Measurements from ENCODE around the gene CNOT6L. TPM values are rescaled to one million over a fixed set of nuclear protein-coding genes. Genes with fewer than 3 reads are reported as not detected.

The CNOT6L gene
- total and polyA plus RNA-seq, 7 donors, result 4.2 to 21.6 (median 17.5) TPM

DNA sequence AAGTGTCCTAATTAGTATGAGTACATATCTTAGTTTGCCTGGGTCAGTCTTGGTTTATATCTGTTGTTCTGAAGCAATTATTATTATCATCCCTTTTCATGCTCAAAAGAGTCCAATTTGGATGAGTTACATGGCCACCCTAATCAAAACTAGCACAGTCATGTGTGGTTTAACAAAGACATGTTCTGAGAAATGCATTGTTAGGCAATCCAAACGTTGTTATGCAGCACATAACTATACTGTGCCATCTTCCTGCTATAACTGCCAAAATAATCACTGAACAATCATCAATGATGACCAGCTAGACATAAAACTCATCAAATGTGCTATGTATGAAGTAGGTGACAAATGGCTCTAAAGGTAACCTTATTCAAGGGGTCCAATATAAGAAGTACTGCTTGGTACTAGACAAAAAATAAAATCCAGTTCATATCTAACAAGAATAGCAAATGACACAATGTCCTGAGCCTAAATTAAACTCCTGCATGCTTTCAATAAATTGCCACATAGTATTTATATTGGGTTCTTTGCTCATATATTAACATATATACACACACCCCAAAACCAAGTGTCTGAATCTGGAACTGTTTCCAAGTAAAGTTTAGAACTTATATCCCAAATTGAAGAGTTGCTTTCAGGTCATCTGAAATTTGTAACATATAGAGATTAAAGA, 41.9 kb downstream of the CNOT6L start:
- Histone ChIP-seq H3K9me3 (no peaks in the 10 kb centered on the region), H3K27ac (no peak overlapping the region), H3K27me3 (no peaks in the 10 kb centered on the region), H3K36me3 (peaks cover 0 to 17% (median 1%) of the 10 kb centered on the region in 4 donors), H3K4me1 (peaks cover 0 to 32% (median 10%) of the 10 kb centered on the region in 4 donors), H3K4me3 (no peak overlapping the region)
- no peak for DNase-seq
- whole genome bisulfite sequencing, 2 donors, result 1 to 6% methylated on average over 1 of the region's 1 CpG
- TF ChIP-seq POLR2A (IDR thresholded peaks at IDR 0.05), result no peak
- intact Hi-C loops (cut with DNase I), result no loop called here

DNA sequence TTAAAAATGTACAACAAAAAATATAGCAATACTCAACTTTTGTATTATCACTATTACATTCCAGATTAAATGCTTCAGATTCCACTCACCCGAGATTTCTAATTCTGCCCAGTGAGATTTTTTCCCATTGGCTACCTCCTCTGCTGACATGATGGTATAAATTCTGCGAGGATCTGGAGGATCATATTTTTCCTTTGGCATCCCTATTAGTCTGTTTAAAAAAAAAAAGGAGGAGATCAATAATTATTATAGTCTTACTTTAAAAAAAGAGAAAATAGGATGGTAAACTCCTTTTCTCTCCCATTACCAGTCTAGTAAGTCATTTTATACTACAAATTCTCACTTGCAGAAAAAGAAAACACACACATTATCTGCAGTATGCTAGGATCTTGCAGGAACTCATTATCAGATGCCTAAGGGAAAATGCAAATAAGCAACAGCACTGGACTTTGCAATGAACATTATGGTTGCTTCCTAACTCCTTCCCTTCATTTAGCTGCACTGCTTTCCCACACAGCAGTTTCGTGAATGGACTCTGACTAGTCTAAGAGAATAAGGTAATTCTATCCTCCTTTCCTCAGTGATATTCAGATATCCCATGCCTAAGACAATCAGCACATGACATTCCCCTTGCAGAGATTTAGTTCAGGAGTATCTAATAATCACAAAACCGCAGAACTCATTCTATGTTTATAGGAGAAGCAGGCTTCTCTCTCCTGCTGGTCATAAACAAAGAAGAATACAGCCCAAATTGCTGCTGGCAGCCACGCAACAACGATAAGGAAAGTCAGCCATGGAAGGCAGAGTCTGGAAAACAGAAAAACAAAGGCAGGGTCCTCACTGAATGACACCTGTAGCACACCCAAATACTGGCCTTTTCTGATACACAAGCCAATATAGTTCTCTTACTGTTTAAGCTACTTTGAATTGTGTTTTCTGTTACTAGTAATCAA, 42.7 kb downstream of the CNOT6L start:
- TF ChIP-seq POLR2A (IDR thresholded peaks at IDR 0.05), result no peak
- no peak for TF ChIP-seq POLR2AphosphoS5 (IDR thresholded peaks at IDR 0.05)
- TF ChIP-seq, protein P1, sequence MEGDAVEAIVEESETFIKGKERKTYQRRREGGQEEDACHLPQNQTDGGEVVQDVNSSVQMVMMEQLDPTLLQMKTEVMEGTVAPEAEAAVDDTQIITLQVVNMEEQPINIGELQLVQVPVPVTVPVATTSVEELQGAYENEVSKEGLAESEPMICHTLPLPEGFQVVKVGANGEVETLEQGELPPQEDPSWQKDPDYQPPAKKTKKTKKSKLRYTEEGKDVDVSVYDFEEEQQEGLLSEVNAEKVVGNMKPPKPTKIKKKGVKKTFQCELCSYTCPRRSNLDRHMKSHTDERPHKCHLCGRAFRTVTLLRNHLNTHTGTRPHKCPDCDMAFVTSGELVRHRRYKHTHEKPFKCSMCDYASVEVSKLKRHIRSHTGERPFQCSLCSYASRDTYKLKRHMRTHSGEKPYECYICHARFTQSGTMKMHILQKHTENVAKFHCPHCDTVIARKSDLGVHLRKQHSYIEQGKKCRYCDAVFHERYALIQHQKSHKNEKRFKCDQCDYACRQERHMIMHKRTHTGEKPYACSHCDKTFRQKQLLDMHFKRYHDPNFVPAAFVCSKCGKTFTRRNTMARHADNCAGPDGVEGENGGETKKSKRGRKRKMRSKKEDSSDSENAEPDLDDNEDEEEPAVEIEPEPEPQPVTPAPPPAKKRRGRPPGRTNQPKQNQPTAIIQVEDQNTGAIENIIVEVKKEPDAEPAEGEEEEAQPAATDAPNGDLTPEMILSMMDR (IDR thresholded peaks at IDR 0.05), result no peak
- no peak for TF ChIP-seq EP300 (IDR thresholded peaks at IDR 0.05)
- Histone ChIP-seq H3K4me3 (no peak overlapping the region), H3K27me3 (no peaks in the 10 kb centered on the region), H3K27ac (no peak overlapping the region), H3K4me1 (peaks cover 0 to 24% (median 10%) of the 10 kb centered on the region in 4 donors), H3K36me3 (peaks cover 0 to 24% (median 2%) of the 10 kb centered on the region in 4 donors), H3K9me3 (no peaks in the 10 kb centered on the region)
- no peak for DNase-seq
- WGBS, 2 donors, result 38 to 65% methylated on average over 6 of the region's 6 CpGs
- intact Hi-C loops (cut with DNase I), result no loop called here

DNA sequence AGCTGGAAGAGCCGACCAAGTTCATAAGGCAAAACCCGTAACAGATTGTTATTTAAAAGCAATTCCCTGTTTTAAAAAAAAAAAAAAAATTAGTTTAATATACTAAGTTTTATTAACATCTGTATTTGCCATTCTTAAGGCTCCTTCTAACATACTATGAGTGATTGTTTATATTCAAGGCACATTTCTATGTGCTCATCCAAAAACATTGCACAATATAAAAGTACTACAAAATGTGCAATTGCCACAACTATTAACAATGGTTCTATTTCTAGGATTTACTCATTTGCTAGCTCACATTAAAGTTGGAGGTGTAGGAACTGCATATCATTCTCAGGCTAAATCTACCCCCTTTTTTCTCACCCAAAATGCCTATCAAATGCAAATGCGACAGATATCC, 46.1 kb downstream of the CNOT6L start:
- TF ChIP-seq, protein P1 (IDR thresholded peaks at IDR 0.05), result no peak
- TF ChIP-seq EP300 (IDR thresholded peaks at IDR 0.05) (no peak), POLR2A (IDR thresholded peaks at IDR 0.05) (no peak), POLR2AphosphoS5 (IDR thresholded peaks at IDR 0.05) (no peak)
- Histone ChIP-seq H3K27me3 (no peaks in the 10 kb centered on the region), H3K9me3 (no peaks in the 10 kb centered on the region), H3K4me3 (no peak overlapping the region), H3K27ac (no peak overlapping the region), H3K4me1 (peaks cover 0 to 20% (median 10%) of the 10 kb centered on the region in 4 donors), H3K36me3 (peaks cover 0 to 33% (median 2%) of the 10 kb centered on the region in 4 donors)
- 96 to 97% methylated on average over 3 of the region's 3 CpGs for WGBS, 2 donors
- DNase-seq, result no peak
- intact Hi-C loops (cut with DNase I), result no loop called here

DNA sequence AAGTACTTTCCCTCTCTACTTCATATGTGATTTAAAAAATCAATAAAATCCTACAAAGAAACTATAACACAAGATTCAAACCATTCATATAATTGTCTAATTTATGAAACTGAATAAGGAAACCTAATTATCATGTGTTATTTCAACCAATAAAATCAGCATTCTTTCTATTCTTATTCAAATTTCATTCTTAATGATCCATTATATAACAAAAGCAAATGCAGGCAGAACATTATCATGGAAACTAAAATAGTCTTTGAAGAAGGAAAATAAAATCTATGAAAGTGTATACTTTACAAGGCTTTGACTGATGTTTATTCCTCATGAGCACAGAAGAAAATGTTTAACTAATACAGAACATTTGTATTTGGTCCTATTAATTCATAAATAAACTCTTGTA, 47.6 kb downstream of the CNOT6L start:
- Histone ChIP-seq H3K27me3 (no peaks in the 10 kb centered on the region), H3K27ac (no peak overlapping the region), H3K9me3 (no peaks in the 10 kb centered on the region), H3K4me3 (no peak overlapping the region), H3K36me3 (peaks cover 0 to 33% (median 2%) of the 10 kb centered on the region in 4 donors), H3K4me1 (peaks cover 0 to 7% (median 2%) of the 10 kb centered on the region in 4 donors)
- no peak for DNase-seq
- TF ChIP-seq EP300 (IDR thresholded peaks at IDR 0.05) (no peak), POLR2A (IDR thresholded peaks at IDR 0.05) (no peak), POLR2AphosphoS5 (IDR thresholded peaks at IDR 0.05) (no peak)
- TF ChIP-seq, protein P1 (IDR thresholded peaks at IDR 0.05), result no peak
- intact Hi-C loops (cut with DNase I), result no loop called here

DNA sequence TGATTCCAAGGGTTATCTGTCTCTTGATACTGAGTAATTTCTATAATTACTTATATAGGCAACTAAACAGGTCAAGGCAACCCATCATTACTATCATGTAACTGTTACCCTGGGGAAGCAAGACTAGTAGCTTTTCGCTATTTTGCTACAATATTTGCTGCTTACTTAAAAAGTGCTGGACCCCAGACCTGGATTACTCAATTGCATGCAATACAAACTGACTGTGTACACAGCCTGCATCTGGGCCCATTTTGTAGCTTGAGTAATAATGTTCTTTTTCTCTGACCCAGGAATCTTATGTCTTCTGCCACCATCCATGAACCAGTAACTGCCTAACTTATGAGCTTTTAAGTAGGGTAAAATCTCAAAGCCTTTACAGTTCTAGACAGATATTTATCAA, 53.4 kb downstream of the CNOT6L start:
- no peak for TF ChIP-seq POLR2A (IDR thresholded peaks at IDR 0.05)
- no peak for TF ChIP-seq POLR2AphosphoS5 (IDR thresholded peaks at IDR 0.05)
- TF ChIP-seq, protein P1 (IDR thresholded peaks at IDR 0.05), result no peak
- TF ChIP-seq EP300 (IDR thresholded peaks at IDR 0.05), result no peak

More for the DNA sequence above, 53.4 kb downstream of the CNOT6L start:
- peaks cover 0 to 14% (median 2%) of the 10 kb centered on the region in 4 donors for H3K9me3 ChIP-seq
- 97 to 100% methylated on average over 1 of the region's 1 CpG for WGBS, 2 donors
- H3K4me1 ChIP-seq, result no peaks in the 10 kb centered on the region
- no peaks in the 10 kb centered on the region for H3K27me3 ChIP-seq
- H3K27ac ChIP-seq, result no peak overlapping the region
- intact Hi-C loops (cut with DNase I), result no loop called here
- H3K36me3 ChIP-seq, result peaks cover 0 to 6% (median 0%) of the 10 kb centered on the region in 4 donors
- H3K4me3 ChIP-seq, result no peak overlapping the region
- no peak for DNase-seq
